ENCODE measurements around the gene MPC2. TPM values are rescaled to one million over a fixed set of nuclear protein-coding genes. Genes with fewer than 3 reads are reported as not detected.

The MPC2 gene
- total RNA-seq, 4 donors from 2014 or later = 88.2 to 140 (median 100.0) TPM

GRCh38 chr1:167924102-167924501 is 12.8 kb downstream of the MPC2 start:
- TF ChIP-seq POLR2A (IDR thresholded peaks at IDR 0.05) (no peak), CTCF (IDR thresholded peaks at IDR 0.05 in 4 of 5, conservative IDR thresholded peaks at IDR 0.05 in 1 of 5) (no peak)
- peak overlapping the region; percentile 11 to 85 (median 74) for H3K27ac ChIP-seq
- DNase-seq (no peak), ATAC-seq (no peak)
- no peaks in the 10 kb centered on the region for H3K36me3 ChIP-seq
- H3K4me1 ChIP-seq = peaks cover 41 to 58% of the 10 kb centered on the region in 2 donors
- in situ Hi-C loops (cut with MboI; ENCODE audit: low sequenced_read_pairs in 4 of 4) = no loop called here
- intact Hi-C loops (cut with DNase I; ENCODE audit: low total_unique reads) = loop anchor here (5.0 kb wide), 1 partner anchor 158 kb away; no protein-coding TSS in a partner anchor
- no peaks in the 10 kb centered on the region for H3K27me3 ChIP-seq
- H3K4me3 ChIP-seq = no peak overlapping the region
- H3K9me3 ChIP-seq = no peaks in the 10 kb centered on the region

- H3K4me1 ChIP-seq = peaks cover 37 to 52% of the 10 kb centered on the region in 2 donors
- H3K9me3 ChIP-seq = no peaks in the 10 kb centered on the region
- H3K36me3 ChIP-seq = peaks cover 0 to under 1% of the 10 kb centered on the region in 2 donors
- H3K27ac ChIP-seq = peak overlapping the region; percentile 72 to 85 (median 74)
- in situ Hi-C loops (cut with MboI; ENCODE audit: low sequenced_read_pairs in 4 of 4) (no loop called here), intact Hi-C loops (cut with DNase I; ENCODE audit: low total_unique reads) (loop anchor here (5.0 kb wide), 1 partner anchor 159 kb away; no protein-coding TSS in a partner anchor)
- no peak overlapping the region for H3K4me3 ChIP-seq
- H3K27me3 ChIP-seq = no peaks in the 10 kb centered on the region
- no peak for ATAC-seq
- no peak for TF ChIP-seq POLR2A (IDR thresholded peaks at IDR 0.05)
- no peak for TF ChIP-seq CTCF (IDR thresholded peaks at IDR 0.05 in 4 of 5, conservative IDR thresholded peaks at IDR 0.05 in 1 of 5)
- DNase-seq = no peak
Observed at GRCh38 chr1:167923324-167924056, 13.4 kb downstream of the MPC2 start.

GRCh38 chr1:167922611-167923074 is 14.2 kb downstream of the MPC2 start:
- DNase-seq = no peak
- peak overlapping the region; percentile 72 to 85 (median 74) for H3K27ac ChIP-seq
- peaks cover 29 to 45% of the 10 kb centered on the region in 2 donors for H3K4me1 ChIP-seq
- peak in 1 of 2 donors; percentile 28 for ATAC-seq
- no peaks in the 10 kb centered on the region for H3K9me3 ChIP-seq
- peaks cover 0 to 9% of the 10 kb centered on the region in 2 donors for H3K36me3 ChIP-seq
- in situ Hi-C loops (cut with MboI; ENCODE audit: low sequenced_read_pairs in 4 of 4) (no loop called here), intact Hi-C loops (cut with DNase I; ENCODE audit: low total_unique reads) (loop anchor here (5.0 kb wide), 1 partner anchor 160 kb away; no protein-coding TSS in a partner anchor)
- TF ChIP-seq CTCF (IDR thresholded peaks at IDR 0.05 in 4 of 5, conservative IDR thresholded peaks at IDR 0.05 in 1 of 5) = no peak
- TF ChIP-seq POLR2A (IDR thresholded peaks at IDR 0.05) = no peak
- no peaks in the 10 kb centered on the region for H3K27me3 ChIP-seq
- H3K4me3 ChIP-seq = peak overlapping the region in 1 of 4 donors; percentile 26

GRCh38 chr1:167922023-167922422 is 14.8 kb downstream of the MPC2 start:
- in situ Hi-C loops (cut with MboI; ENCODE audit: low sequenced_read_pairs in 4 of 4) = no loop called here
- ATAC-seq (peak; percentile 94), DNase-seq (no peak)
- Histone ChIP-seq H3K27ac (peak overlapping the region; percentile 72 to 85 (median 74)), H3K4me1 (peaks cover 24 to 39% of the 10 kb centered on the region in 2 donors), H3K27me3 (no peaks in the 10 kb centered on the region), H3K9me3 (no peaks in the 10 kb centered on the region), H3K36me3 (peaks cover 0 to 15% of the 10 kb centered on the region in 2 donors), H3K4me3 (peak overlapping the region in 3 of 4 donors; percentile 6 to 31 (median 26))
- TF ChIP-seq POLR2A (IDR thresholded peaks at IDR 0.05) (no peak), CTCF (IDR thresholded peaks at IDR 0.05 in 4 of 5, conservative IDR thresholded peaks at IDR 0.05 in 1 of 5) (no peak)
- intact Hi-C loops (cut with DNase I; ENCODE audit: low total_unique reads) = loop anchor here (5.0 kb wide), 1 partner anchor 160 kb away; no protein-coding TSS in a partner anchor

Data from gastrocnemius medialis (tissue), 4 donors.